ENCODE measurements around the gene UVRAG.

Gene UVRAG

GRCh38 chr11:75919525-75919924, 104.5 kb downstream of the UVRAG start:
- H3K4me2 ChIP-seq (ENCODE audit: insufficient read depth, low read length, poor library complexity, severe bottlenecking), result no peak overlapping the region
- DNase-seq (ENCODE audit: low spot score), result no peak
- no peak overlapping the region for H3K14ac ChIP-seq (ENCODE audit: low read length)
- no peak overlapping the region for H2BK12ac ChIP-seq (ENCODE audit: low read length)
- no peak overlapping the region for H2BK15ac ChIP-seq (ENCODE audit: low read length)
- H3K36me3 ChIP-seq (replicated peaks in 1 of 2; ENCODE audit: control insufficient read depth in 2 of 2, insufficient read depth in 2 of 2, low read length in 2 of 2), result no peaks in the 10 kb centered on the region
- no peak overlapping the region for H4K8ac ChIP-seq (ENCODE audit: low read depth, low read length)
- H3K27ac ChIP-seq (replicated peaks; ENCODE audit: low read length), result no peak overlapping the region
- no CpG with 5 or more reads among the region's 2 CpGs for WGBS, 2 donors (ENCODE audit: extremely low coverage in 2 of 2, insufficient read length in 2 of 2, insufficient replicate concordance in 1 of 2)
- peaks cover 0 to 1% of the 10 kb centered on the region in 2 donors for H3K4me1 ChIP-seq (ENCODE audit: control insufficient read depth in 2 of 2, insufficient read depth in 1 of 2, low read depth in 1 of 2, low read length in 2 of 2)
- H3K9ac ChIP-seq (ENCODE audit: low read depth, low read length, poor library complexity), result no peak overlapping the region
- H4K91ac ChIP-seq (ENCODE audit: low read depth, low read length, poor library complexity), result no peak overlapping the region
- H2BK5ac ChIP-seq (ENCODE audit: low read length), result no peak overlapping the region
- H3K9me3 ChIP-seq (replicated peaks in 1 of 2; ENCODE audit: control insufficient read depth in 2 of 2, insufficient read depth in 1 of 2, low read depth in 1 of 2, low read length in 2 of 2), result no peaks in the 10 kb centered on the region
- no peak overlapping the region for H2BK120ac ChIP-seq (ENCODE audit: low read depth, low read length)
- H2AFZ ChIP-seq (ENCODE audit: low read length), result no peak overlapping the region
- H3K79me1 ChIP-seq (ENCODE audit: low read depth, low read length), result peaks cover 2% of the 10 kb centered on the region
- H3K23ac ChIP-seq (ENCODE audit: low read depth, low read length, poor library complexity), result no peak overlapping the region
- no peaks in the 10 kb centered on the region for H3K27me3 ChIP-seq (ENCODE audit: control insufficient read depth in 3 of 3, insufficient read depth in 3 of 3, low read depth in 1 of 3, low read length in 3 of 3)
- no peak overlapping the region for H2AK5ac ChIP-seq (ENCODE audit: low read depth, low read length)
- H3K4ac ChIP-seq (ENCODE audit: low read length), result no peak overlapping the region
- no peak overlapping the region for H3K4me3 ChIP-seq (ENCODE audit: low read length in 2 of 2)
- H3K18ac ChIP-seq (ENCODE audit: low read length), result no peak overlapping the region

- DNase-seq (ENCODE audit: low spot score), result no peak
- no peak overlapping the region for H3K4me3 ChIP-seq (ENCODE audit: low read length in 2 of 2)
- no peak overlapping the region for H3K27ac ChIP-seq (replicated peaks; ENCODE audit: low read length)
- no peak overlapping the region for H2BK120ac ChIP-seq (ENCODE audit: low read depth, low read length)
- no peak overlapping the region for H3K18ac ChIP-seq (ENCODE audit: low read length)
- H2BK15ac ChIP-seq (ENCODE audit: low read length), result no peak overlapping the region
- peaks cover 0 to 1% of the 10 kb centered on the region in 2 donors for H3K4me1 ChIP-seq (ENCODE audit: control insufficient read depth in 2 of 2, insufficient read depth in 1 of 2, low read depth in 1 of 2, low read length in 2 of 2)
- H3K4me2 ChIP-seq (ENCODE audit: insufficient read depth, low read length, poor library complexity, severe bottlenecking), result no peak overlapping the region
- H3K79me1 ChIP-seq (ENCODE audit: low read depth, low read length), result peaks cover 2% of the 10 kb centered on the region
- no peak overlapping the region for H2AFZ ChIP-seq (ENCODE audit: low read length)
- H3K9me3 ChIP-seq (replicated peaks in 1 of 2; ENCODE audit: control insufficient read depth in 2 of 2, insufficient read depth in 1 of 2, low read depth in 1 of 2, low read length in 2 of 2), result no peaks in the 10 kb centered on the region
- no peak overlapping the region for H3K4ac ChIP-seq (ENCODE audit: low read length)
- no peak overlapping the region for H4K8ac ChIP-seq (ENCODE audit: low read depth, low read length)
- no peak overlapping the region for H3K23ac ChIP-seq (ENCODE audit: low read depth, low read length, poor library complexity)
- H3K14ac ChIP-seq (ENCODE audit: low read length), result no peak overlapping the region
- H2AK5ac ChIP-seq (ENCODE audit: low read depth, low read length), result no peak overlapping the region
- no peaks in the 10 kb centered on the region for H3K27me3 ChIP-seq (ENCODE audit: control insufficient read depth in 3 of 3, insufficient read depth in 3 of 3, low read depth in 1 of 3, low read length in 3 of 3)
- no CpG with 5 or more reads among the region's 1 CpG for WGBS, 2 donors (ENCODE audit: extremely low coverage in 2 of 2, insufficient read length in 2 of 2, insufficient replicate concordance in 1 of 2)
- no peak overlapping the region for H2BK5ac ChIP-seq (ENCODE audit: low read length)
- no peak overlapping the region for H3K9ac ChIP-seq (ENCODE audit: low read depth, low read length, poor library complexity)
- no peaks in the 10 kb centered on the region for H3K36me3 ChIP-seq (replicated peaks in 1 of 2; ENCODE audit: control insufficient read depth in 2 of 2, insufficient read depth in 2 of 2, low read length in 2 of 2)
- no peak overlapping the region for H2BK12ac ChIP-seq (ENCODE audit: low read length)
- H4K91ac ChIP-seq (ENCODE audit: low read depth, low read length, poor library complexity), result no peak overlapping the region
Observed at GRCh38 chr11:75920848-75921247, 105.8 kb downstream of the UVRAG start.

GRCh38 chr11:75921808-75922207, 106.8 kb downstream of the UVRAG start:
- Histone ChIP-seq H3K9ac (ENCODE audit: low read depth, low read length, poor library complexity) (no peak overlapping the region), H2AK5ac (ENCODE audit: low read depth, low read length) (no peak overlapping the region), H2BK15ac (ENCODE audit: low read length) (no peak overlapping the region), H3K79me1 (ENCODE audit: low read depth, low read length) (peaks cover 2% of the 10 kb centered on the region), H3K4ac (ENCODE audit: low read length) (no peak overlapping the region), H3K23ac (ENCODE audit: low read depth, low read length, poor library complexity) (no peak overlapping the region), H4K8ac (ENCODE audit: low read depth, low read length) (no peak overlapping the region), H3K18ac (ENCODE audit: low read length) (no peak overlapping the region), H3K27ac (replicated peaks; ENCODE audit: low read length) (no peak overlapping the region), H3K27me3 (ENCODE audit: control insufficient read depth in 3 of 3, insufficient read depth in 3 of 3, low read depth in 1 of 3, low read length in 3 of 3) (no peaks in the 10 kb centered on the region), H3K4me1 (ENCODE audit: control insufficient read depth in 2 of 2, insufficient read depth in 1 of 2, low read depth in 1 of 2, low read length in 2 of 2) (peaks cover 0 to 1% of the 10 kb centered on the region in 2 donors), H2AFZ (ENCODE audit: low read length) (no peak overlapping the region), H3K36me3 (replicated peaks in 1 of 2; ENCODE audit: control insufficient read depth in 2 of 2, insufficient read depth in 2 of 2, low read length in 2 of 2) (no peaks in the 10 kb centered on the region), H2BK120ac (ENCODE audit: low read depth, low read length) (no peak overlapping the region), H2BK5ac (ENCODE audit: low read length) (no peak overlapping the region), H3K4me2 (ENCODE audit: insufficient read depth, low read length, poor library complexity, severe bottlenecking) (no peak overlapping the region), H3K4me3 (ENCODE audit: low read length in 2 of 2) (no peak overlapping the region), H3K9me3 (replicated peaks in 1 of 2; ENCODE audit: control insufficient read depth in 2 of 2, insufficient read depth in 1 of 2, low read depth in 1 of 2, low read length in 2 of 2) (no peaks in the 10 kb centered on the region), H2BK12ac (ENCODE audit: low read length) (no peak overlapping the region), H3K14ac (ENCODE audit: low read length) (no peak overlapping the region), H4K91ac (ENCODE audit: low read depth, low read length, poor library complexity) (no peak overlapping the region)
- no CpG with 5 or more reads among the region's 3 CpGs for WGBS, 2 donors (ENCODE audit: extremely low coverage in 2 of 2, insufficient read length in 2 of 2, insufficient replicate concordance in 1 of 2)
- DNase-seq (ENCODE audit: low spot score), result no peak

- Histone ChIP-seq H3K9ac (ENCODE audit: low read depth, low read length, poor library complexity) (no peak overlapping the region), H3K18ac (ENCODE audit: low read length) (no peak overlapping the region), H3K79me1 (ENCODE audit: low read depth, low read length) (no peaks in the 10 kb centered on the region), H2AK5ac (ENCODE audit: low read depth, low read length) (no peak overlapping the region), H2BK120ac (ENCODE audit: low read depth, low read length) (no peak overlapping the region), H3K23ac (ENCODE audit: low read depth, low read length, poor library complexity) (no peak overlapping the region), H2BK15ac (ENCODE audit: low read length) (no peak overlapping the region), H3K36me3 (replicated peaks in 1 of 2; ENCODE audit: control insufficient read depth in 2 of 2, insufficient read depth in 2 of 2, low read length in 2 of 2) (no peaks in the 10 kb centered on the region), H3K14ac (ENCODE audit: low read length) (no peak overlapping the region), H4K91ac (ENCODE audit: low read depth, low read length, poor library complexity) (no peak overlapping the region), H3K4me1 (ENCODE audit: control insufficient read depth in 2 of 2, insufficient read depth in 1 of 2, low read depth in 1 of 2, low read length in 2 of 2) (peaks cover 0 to 3% of the 10 kb centered on the region in 2 donors), H3K27ac (replicated peaks; ENCODE audit: low read length) (no peak overlapping the region), H2BK12ac (ENCODE audit: low read length) (no peak overlapping the region), H3K27me3 (ENCODE audit: control insufficient read depth in 3 of 3, insufficient read depth in 3 of 3, low read depth in 1 of 3, low read length in 3 of 3) (no peaks in the 10 kb centered on the region), H2AFZ (ENCODE audit: low read length) (no peak overlapping the region), H3K4me2 (ENCODE audit: insufficient read depth, low read length, poor library complexity, severe bottlenecking) (no peak overlapping the region), H4K8ac (ENCODE audit: low read depth, low read length) (no peak overlapping the region), H3K9me3 (replicated peaks in 1 of 2; ENCODE audit: control insufficient read depth in 2 of 2, insufficient read depth in 1 of 2, low read depth in 1 of 2, low read length in 2 of 2) (no peaks in the 10 kb centered on the region), H3K4ac (ENCODE audit: low read length) (no peak overlapping the region), H2BK5ac (ENCODE audit: low read length) (no peak overlapping the region), H3K4me3 (ENCODE audit: low read length in 2 of 2) (no peak overlapping the region)
- DNase-seq (ENCODE audit: low spot score), result no peak
- WGBS, 2 donors (ENCODE audit: extremely low coverage in 2 of 2, insufficient read length in 2 of 2, insufficient replicate concordance in 1 of 2), result no CpG with 5 or more reads among the region's 6 CpGs
Observed at GRCh38 chr11:75924966-75925784, 110.2 kb downstream of the UVRAG start.

All from neuronal stem cell (in vitro differentiated cells).